ENCODE results near the gene ARID3C.
A peak's percentile ranks its signal among the peaks of the same experiment; 100 is the strongest.

Gene ARID3C

DNA sequence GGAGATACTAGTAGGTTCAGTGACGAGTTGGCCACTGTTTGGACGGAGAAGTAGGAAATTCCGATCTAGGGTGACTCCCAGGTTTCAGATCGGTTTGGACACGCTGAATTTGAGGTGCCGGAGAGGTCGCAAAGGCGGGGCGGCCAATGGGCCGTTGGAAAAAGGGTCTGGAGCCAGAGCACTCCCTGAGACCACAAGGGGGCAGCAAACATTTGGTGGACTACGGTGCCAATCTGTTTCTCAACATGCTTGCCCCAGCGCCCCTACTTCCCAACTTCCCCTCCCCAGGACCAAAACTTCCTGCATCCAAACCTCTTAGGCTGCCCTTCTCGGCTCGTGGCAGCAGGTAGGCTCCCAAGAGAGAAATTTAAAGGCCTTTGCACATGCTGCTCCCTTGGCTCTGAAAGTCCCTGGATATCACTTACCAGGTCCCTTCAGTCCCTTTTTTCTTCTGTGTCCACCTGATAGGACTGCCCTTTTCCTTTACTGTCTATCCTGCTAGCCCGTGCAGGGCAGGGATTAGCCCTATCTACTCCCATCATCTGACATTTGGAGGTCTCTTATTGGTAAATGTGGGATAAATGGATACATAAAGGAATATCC lies 16.0 kb downstream of the ARID3C start:
- DNase-seq (ENCODE audit: low read depth) = no peak
- TF ChIP-seq, protein P1, sequence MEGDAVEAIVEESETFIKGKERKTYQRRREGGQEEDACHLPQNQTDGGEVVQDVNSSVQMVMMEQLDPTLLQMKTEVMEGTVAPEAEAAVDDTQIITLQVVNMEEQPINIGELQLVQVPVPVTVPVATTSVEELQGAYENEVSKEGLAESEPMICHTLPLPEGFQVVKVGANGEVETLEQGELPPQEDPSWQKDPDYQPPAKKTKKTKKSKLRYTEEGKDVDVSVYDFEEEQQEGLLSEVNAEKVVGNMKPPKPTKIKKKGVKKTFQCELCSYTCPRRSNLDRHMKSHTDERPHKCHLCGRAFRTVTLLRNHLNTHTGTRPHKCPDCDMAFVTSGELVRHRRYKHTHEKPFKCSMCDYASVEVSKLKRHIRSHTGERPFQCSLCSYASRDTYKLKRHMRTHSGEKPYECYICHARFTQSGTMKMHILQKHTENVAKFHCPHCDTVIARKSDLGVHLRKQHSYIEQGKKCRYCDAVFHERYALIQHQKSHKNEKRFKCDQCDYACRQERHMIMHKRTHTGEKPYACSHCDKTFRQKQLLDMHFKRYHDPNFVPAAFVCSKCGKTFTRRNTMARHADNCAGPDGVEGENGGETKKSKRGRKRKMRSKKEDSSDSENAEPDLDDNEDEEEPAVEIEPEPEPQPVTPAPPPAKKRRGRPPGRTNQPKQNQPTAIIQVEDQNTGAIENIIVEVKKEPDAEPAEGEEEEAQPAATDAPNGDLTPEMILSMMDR (IDR thresholded peaks at IDR 0.05; ENCODE audit: low read depth, low read length, missing control alignments) = peak; percentile 92
- H3K4me3 ChIP-seq (ENCODE audit: low read depth, low read length) = peak overlapping the region; percentile 72; the same call in 1 of the 2 replicates

DNA sequence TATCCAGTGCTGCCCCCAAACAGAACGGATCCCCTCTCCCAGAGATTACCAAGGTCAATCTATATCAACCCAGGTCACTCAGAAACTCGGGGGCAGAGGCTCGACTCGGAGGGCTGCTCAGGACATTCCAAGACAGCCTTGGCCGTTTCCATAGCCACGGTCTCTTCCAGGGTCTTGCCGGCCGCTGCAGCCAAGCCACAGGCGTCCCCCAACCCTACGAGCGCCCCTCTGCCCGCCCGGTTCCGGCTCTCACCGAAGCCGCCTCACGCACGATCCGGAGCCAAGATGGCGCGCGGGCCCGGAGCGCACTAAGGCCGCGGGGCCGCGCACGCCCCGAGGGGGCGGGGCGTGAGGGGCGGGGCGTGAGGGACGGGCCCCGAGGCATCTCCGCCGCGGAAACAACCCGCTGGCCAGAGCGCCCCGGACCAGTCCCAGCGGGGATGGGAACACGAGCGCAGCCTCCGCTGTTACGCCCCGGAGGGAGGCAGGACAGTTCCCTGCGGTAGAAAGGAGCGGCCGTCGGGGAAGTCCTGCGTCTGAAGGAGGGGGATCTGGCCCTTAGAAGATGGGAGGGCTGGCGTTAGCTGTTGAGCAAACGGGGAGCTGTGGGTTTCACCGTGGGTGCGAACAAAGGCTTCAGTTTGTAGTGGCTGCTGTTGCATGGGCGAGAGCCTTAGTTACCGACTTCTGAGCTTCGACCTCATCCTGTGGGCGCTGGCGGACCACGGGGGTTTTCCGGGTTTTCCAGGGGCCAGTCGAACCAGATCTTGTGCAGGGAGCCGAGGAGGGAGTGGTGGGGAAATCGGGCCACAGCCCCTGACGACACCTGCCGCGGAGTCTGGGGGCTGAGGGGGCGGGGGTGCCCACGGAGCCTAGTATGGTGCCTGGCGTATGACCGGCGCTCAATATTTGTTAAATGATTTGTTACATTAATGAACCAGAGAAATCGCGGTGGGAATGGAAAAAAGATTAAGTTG lies 16.8 kb downstream of the ARID3C start, which contains the start of gene RPP25L:
Gene RPP25L, minus strand, starts transcription at position 287 of the 977 bp plus-strand sequence. CDS start 801 bp downstream, outside the sequence.
- H3K4me3 ChIP-seq (ENCODE audit: low read depth, low read length) = peak within 1 kb of the TSS; percentile 72
- no peak for DNase-seq (ENCODE audit: low read depth)
- TF ChIP-seq, protein P1 (IDR thresholded peaks at IDR 0.05; ENCODE audit: low read depth, low read length, missing control alignments) = no peak

DNA sequence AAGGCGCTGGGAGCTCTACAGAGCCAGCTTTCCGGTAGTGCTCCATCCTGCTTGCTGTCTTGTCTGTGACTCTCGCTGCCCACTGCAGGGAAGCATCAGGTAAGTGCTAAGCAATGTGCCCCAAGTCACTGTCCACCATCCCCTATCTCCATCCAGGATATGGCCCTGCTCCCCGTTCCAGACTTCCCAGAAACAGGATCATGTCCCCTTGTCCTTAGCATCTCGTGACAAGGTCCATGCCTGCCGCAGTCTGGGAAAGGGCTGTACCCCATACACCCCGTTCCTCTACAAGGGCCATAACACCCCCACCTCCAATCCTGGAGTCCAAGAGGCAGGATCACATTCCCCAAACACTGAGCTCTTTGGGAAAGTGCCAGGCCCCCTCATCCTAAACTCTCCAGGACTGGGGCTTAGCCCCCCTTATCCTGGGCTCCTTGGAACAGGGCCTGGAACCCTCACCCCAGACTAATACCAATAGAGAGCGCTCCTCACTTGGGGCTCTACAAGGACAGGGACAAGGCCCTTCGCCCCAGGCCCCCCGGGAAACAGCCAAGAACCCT lies 17.5 kb downstream of the ARID3C start:
- no peak for DNase-seq (ENCODE audit: low read depth)
- TF ChIP-seq, protein P1 (IDR thresholded peaks at IDR 0.05; ENCODE audit: low read depth, low read length, missing control alignments) = no peak
- peak overlapping the region; percentile 72 for H3K4me3 ChIP-seq (ENCODE audit: low read depth, low read length)

DNA sequence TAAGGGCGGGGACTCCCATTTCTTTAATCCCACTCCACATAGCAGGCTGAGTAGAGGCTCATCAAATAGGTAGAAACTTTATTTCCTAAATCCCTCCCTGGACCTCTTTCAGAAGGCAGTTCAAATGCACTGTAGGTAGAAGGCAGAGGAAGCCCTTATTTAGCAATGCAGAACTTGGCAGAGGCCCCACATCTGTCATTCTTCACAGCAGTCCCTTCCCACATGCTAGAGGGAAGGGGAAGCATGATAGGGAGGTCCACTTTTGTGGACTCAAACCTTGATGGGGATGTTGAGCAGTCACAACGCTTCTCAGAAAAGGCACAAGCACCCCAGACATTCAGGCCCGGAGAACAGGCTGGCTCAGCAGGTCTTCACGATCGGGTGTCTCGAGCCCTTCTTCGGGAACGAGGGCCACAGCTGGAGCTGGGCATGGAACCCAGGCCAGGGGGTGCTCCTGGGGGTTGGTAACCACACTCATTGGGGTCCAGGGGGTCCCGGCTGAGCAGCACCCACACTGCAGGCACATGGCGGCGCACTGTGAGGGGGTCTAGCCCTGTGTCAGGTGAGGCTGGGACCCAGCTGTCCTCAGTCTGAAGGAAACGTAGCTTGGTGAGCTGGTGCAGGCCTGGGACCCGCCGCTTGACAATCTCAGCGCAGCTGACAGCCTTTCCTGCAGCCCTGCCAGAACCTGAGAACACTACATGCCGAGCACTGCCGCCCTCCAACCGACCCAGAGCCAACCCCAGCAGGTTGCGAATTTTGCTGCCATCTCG lies 18.2 kb downstream of the ARID3C start:
- H3K4me3 ChIP-seq (ENCODE audit: low read depth, low read length) = peak overlapping the region; percentile 72
- DNase-seq (ENCODE audit: low read depth) = no peak
- TF ChIP-seq, protein P1 (IDR thresholded peaks at IDR 0.05; ENCODE audit: low read depth, low read length, missing control alignments) = no peak

DNA sequence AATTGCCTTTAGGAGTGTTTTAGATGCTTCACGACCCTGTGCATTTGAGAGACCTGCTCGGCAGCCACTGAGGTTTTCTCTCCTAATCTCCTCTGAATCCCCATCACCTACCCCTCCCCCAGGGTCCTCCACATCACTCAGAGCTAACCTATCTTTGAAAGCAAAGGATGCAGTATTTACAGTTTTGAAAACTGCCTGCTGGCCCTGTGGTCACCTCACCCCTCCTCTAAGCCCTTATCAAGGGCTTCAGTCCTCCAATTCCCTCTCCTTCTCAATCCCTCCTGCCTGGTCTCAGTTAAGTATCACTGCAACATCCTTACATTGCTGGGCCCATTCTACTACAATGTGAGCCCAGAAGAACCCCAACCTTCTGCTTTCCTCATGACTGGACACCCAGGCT lies 21.5 kb downstream of the ARID3C start:
- no peak overlapping the region for H3K4me3 ChIP-seq (ENCODE audit: low read depth, low read length)
- TF ChIP-seq, protein P1 (IDR thresholded peaks at IDR 0.05; ENCODE audit: low read depth, low read length, missing control alignments) = no peak
- DNase-seq (ENCODE audit: low read depth) = no peak

DNA sequence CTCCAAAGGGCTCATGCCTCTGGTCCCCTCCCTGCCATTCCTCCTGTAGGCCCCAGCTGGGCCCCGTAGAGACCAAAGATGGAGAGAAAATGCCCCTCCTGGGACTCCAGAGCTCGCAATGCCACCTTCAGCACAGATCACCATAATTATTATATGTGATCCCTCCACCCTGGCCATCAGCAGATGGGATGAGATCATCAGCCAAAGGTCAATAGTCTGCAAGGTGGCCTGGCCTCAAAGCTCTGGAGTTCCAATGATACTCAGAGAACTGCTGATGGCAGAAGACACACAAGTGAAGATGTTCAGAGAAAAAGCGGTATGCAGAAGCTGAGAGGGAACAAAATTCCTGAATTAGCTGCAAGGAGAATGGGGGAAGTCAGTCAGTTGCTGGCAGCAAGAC lies 22.0 kb downstream of the ARID3C start:
- TF ChIP-seq, protein P1 (IDR thresholded peaks at IDR 0.05; ENCODE audit: low read depth, low read length, missing control alignments) = no peak
- H3K4me3 ChIP-seq (ENCODE audit: low read depth, low read length) = no peak overlapping the region
- DNase-seq (ENCODE audit: low read depth) = no peak
